IMR-90 (cell line): ENCODE data around the gene TRIM2. TPM values are rescaled to one million over a fixed set of nuclear protein-coding genes. Genes with fewer than 3 reads are reported as not detected.

Experiments
- ATAC-seq: fragments of 200-7000 bp; cut with Tn5 transposase; 2 replicates; pipeline ENCODE4 v1.9.1; 2020; ENCODE audit warnings: low read depth, mild to moderate bottlenecking, moderate library complexity
- BruUV-seq: library from RNA; stranded (reverse); fragments of 400-500 nt; replicated peaks from 2 replicates; lab custom pipeline; 2021; lab: Mats Ljungman, UMichigan
- CTCF ChIA-PET: fragments of 300-600 bp; formaldehyde crosslinking; extraction: SDS; loops from one replicate; lab custom pipeline; 2021; ENCODE audit warnings: antibody characterized with exemption; lab: Yijun Ruan, JAX
- POLR2A ChIA-PET: fragments of 300-600 bp; sonication (Branson Sonifier 250); formaldehyde crosslinking; loops from one replicate; lab custom pipeline; 2022; ENCODE audit warnings: antibody characterized with exemption; ENCODE audit not compliant: unreplicated experiment; lab: Charles Lee
- DNase-seq: peaks from one replicate; pipeline ENCODE4 v3.0.0; 2013
- H2AFZ ChIP-seq: replicated peaks from 2 replicates; pipeline ENCODE3; 2013; ENCODE audit warnings: low read length, mild to moderate bottlenecking; ENCODE audit not compliant: poor library complexity
- H2AK5ac ChIP-seq: 2 replicates; pipeline ENCODE4 v1.6.1; 2013; ENCODE audit warnings: low read depth, low read length, inconsistent platforms
- H2AK9ac ChIP-seq: replicated peaks from 2 replicates; pipeline ENCODE3; 2013; ENCODE audit warnings: mild to moderate bottlenecking, low read depth, low read length, moderate library complexity; ENCODE audit not compliant: poor library complexity
- H2BK120ac ChIP-seq: 2 replicates; pipeline ENCODE4 v1.6.1; 2013; ENCODE audit warnings: low read depth, low read length, inconsistent platforms
- H2BK15ac ChIP-seq: 3 replicates; pipeline ENCODE4 v1.6.1; 2013; ENCODE audit warnings: low read depth, low read length, inconsistent platforms
- H2BK20ac ChIP-seq: 2 replicates; pipeline ENCODE4 v1.6.1; 2013; ENCODE audit warnings: low read depth, mild to moderate bottlenecking, inconsistent platforms, low read length, moderate library complexity
- H2BK5ac ChIP-seq: 2 replicates; pipeline ENCODE4 v1.6.1; 2013; ENCODE audit warnings: mild to moderate bottlenecking, low read depth, low read length, inconsistent platforms; ENCODE audit not compliant: poor library complexity, severe bottlenecking
- H3K14ac ChIP-seq: replicated peaks from 2 replicates; pipeline ENCODE4 v1.6.1; 2013; ENCODE audit warnings: low read depth, low read length, inconsistent platforms
- H3K18ac ChIP-seq: 2 replicates; pipeline ENCODE4 v1.6.1; 2013; ENCODE audit warnings: low read depth, low read length, control low read depth
- H3K23ac ChIP-seq: 2 replicates; pipeline ENCODE4 v1.6.1; 2013; ENCODE audit warnings: low read depth, low read length, inconsistent platforms
- H3K27ac ChIP-seq: 2 replicates; pipeline ENCODE4 v1.5.1; 2013; ENCODE audit warnings: mild to moderate bottlenecking, control low read depth, low read length; ENCODE audit not compliant: insufficient read depth
- H3K27me3 ChIP-seq: 2 replicates; pipeline ENCODE4 v1.6.1; 2013; ENCODE audit warnings: low read length; ENCODE audit not compliant: control insufficient read depth, insufficient read depth
- H3K36me3 ChIP-seq: 2 replicates; pipeline ENCODE4 v1.6.1; 2013; ENCODE audit warnings: low read length, mixed read lengths; ENCODE audit not compliant: control insufficient read depth, insufficient read depth
- H3K4ac ChIP-seq: 2 replicates; pipeline ENCODE4 v1.6.1; 2013; ENCODE audit warnings: low read depth, low read length, inconsistent platforms
- H3K4me1 ChIP-seq: 2 replicates; pipeline ENCODE4 v1.6.1; 2013; ENCODE audit warnings: low read length, mixed read lengths; ENCODE audit not compliant: control insufficient read depth, insufficient read depth
- H3K4me2 ChIP-seq: 2 replicates; pipeline ENCODE4 v1.6.1; 2013; ENCODE audit warnings: low read depth, mild to moderate bottlenecking, control low read depth, low read length, moderate library complexity
- H3K4me3 ChIP-seq: 2 replicates; pipeline ENCODE4 v1.5.1; 2013; ENCODE audit warnings: low read depth, mild to moderate bottlenecking, control low read depth, low read length, moderate library complexity; ENCODE audit not compliant: insufficient read depth
- H3K56ac ChIP-seq: 2 replicates; pipeline ENCODE4 v1.6.1; 2013; ENCODE audit warnings: low read length, inconsistent platforms; ENCODE audit not compliant: insufficient read depth; ENCODE audit errors: extremely low read depth
- H3K79me1 ChIP-seq, 2 experiments: 2 replicates each; pipeline ENCODE4 v1.6.1; 2013; ENCODE audit warnings: low read length in 2 of 2, inconsistent platforms in 1 of 2, low read depth in 1 of 2
- H3K9ac ChIP-seq: 2 replicates; pipeline ENCODE4 v1.6.1; 2013; ENCODE audit warnings: low read depth, low read length, control low read depth
- H3K9me1 ChIP-seq: 2 replicates; pipeline ENCODE4 v1.6.1; 2013; ENCODE audit warnings: low read length, inconsistent platforms; ENCODE audit not compliant: insufficient read depth
- H3K9me3 ChIP-seq: 2 replicates; pipeline ENCODE4 v1.6.1; 2013; ENCODE audit warnings: low read length; ENCODE audit not compliant: control insufficient read depth, insufficient read depth
- H4K20me1 ChIP-seq: 2 replicates; pipeline ENCODE4 v1.6.1; 2013; ENCODE audit warnings: low read length, inconsistent platforms; ENCODE audit not compliant: insufficient read depth
- H4K5ac ChIP-seq: 2 replicates; pipeline ENCODE4 v1.6.1; 2013; ENCODE audit warnings: mild to moderate bottlenecking, low read depth, low read length, control low read depth
- H4K8ac ChIP-seq, 2 experiments: 2 replicates each; pipeline ENCODE4 v1.6.1; 2013; ENCODE audit warnings: low read depth in 2 of 2, low read length in 2 of 2, control low read depth in 1 of 2, inconsistent platforms in 1 of 2
- H4K91ac ChIP-seq: 2 replicates; pipeline ENCODE4 v1.6.1; 2013; ENCODE audit warnings: low read depth, low read length, inconsistent platforms; ENCODE audit not compliant: insufficient read depth
- BHLHE40 ChIP-seq: fragments of 150-350 bp; IDR thresholded peaks from 2 replicates; pipeline ENCODE4 v1.6.1; 2016; ENCODE audit warnings: mild to moderate bottlenecking, low read depth, low read length
- CEBPB ChIP-seq: IDR thresholded peaks from 2 replicates; pipeline ENCODE4 v1.6.1; 2012; ENCODE audit warnings: low read depth, low read length, improper control_type of control experiment
- CHD1 ChIP-seq: IDR thresholded peaks from 2 replicates; pipeline ENCODE4 v1.6.1; 2012; ENCODE audit warnings: low read depth, low read length, improper control_type of control experiment
- FOS ChIP-seq: fragments of 150-350 bp; IDR thresholded peaks from 2 replicates; pipeline ENCODE4 v1.6.1; 2016; ENCODE audit warnings: low read depth, low read length
- MAFK ChIP-seq: IDR thresholded peaks from 2 replicates; pipeline ENCODE4 v1.6.1; 2012; ENCODE audit warnings: low read depth, low read length, improper control_type of control experiment
- MAZ ChIP-seq: IDR thresholded peaks from 2 replicates; pipeline ENCODE4 v1.6.1; 2012; ENCODE audit warnings: low read depth, mild to moderate bottlenecking, low read length, improper control_type of control experiment, moderate library complexity, borderline replicate concordance
- MXI1 ChIP-seq: IDR thresholded peaks from 2 replicates; pipeline ENCODE4 v1.6.1; 2012; ENCODE audit warnings: low read depth, mild to moderate bottlenecking, low read length, moderate library complexity, borderline replicate concordance
- NFE2L2 ChIP-seq: fragments of 150-350 bp; IDR thresholded peaks from 2 replicates; pipeline ENCODE4 v1.6.1; 2016; ENCODE audit warnings: low read depth, mild to moderate bottlenecking, low read length
- POLR2A ChIP-seq: IDR thresholded peaks from 2 replicates; pipeline ENCODE4 v1.6.1; 2012; ENCODE audit warnings: mild to moderate bottlenecking, low read depth, low read length
- RAD21 ChIP-seq: IDR thresholded peaks from 2 replicates; pipeline ENCODE4 v1.6.1; 2012; ENCODE audit warnings: low read length, improper control_type of control experiment
- RCOR1 ChIP-seq: IDR thresholded peaks from 2 replicates; pipeline ENCODE4 v1.6.1; 2012; ENCODE audit warnings: mild to moderate bottlenecking, low read length, improper control_type of control experiment; ENCODE audit not compliant: insufficient replicate concordance
- RFX5 ChIP-seq: IDR thresholded peaks from 2 replicates; pipeline ENCODE4 v1.8.0; 2012; ENCODE audit warnings: low read depth, mild to moderate bottlenecking, low read length, moderate library complexity
- SMC3 ChIP-seq: fragments of 150-350 bp; IDR thresholded peaks from 2 replicates; pipeline ENCODE4 v1.6.1; 2016; ENCODE audit warnings: low read depth, mild to moderate bottlenecking, antibody characterized with exemption, low read length, moderate library complexity
- WGBS, 2 experiments: methylation state at CpG; one replicate each; pipeline versions ENCODE4 v1.1.5 to v1.1.7; 2013; ENCODE audit warnings: missing lambda C conversion rate in 2 of 2; ENCODE audit not compliant: insufficient read length in 1 of 2; ENCODE audit errors: extremely low coverage in 2 of 2; 5-methylcytosine and 5-hydroxymethylcytosine counted together
- dilution Hi-C: fragments of 300-500 bp; cut with HindIII; formaldehyde crosslinking; loops from one replicate; pipeline ENCODE4 v1.14.3; 2018; ENCODE audit warnings: low sequenced_read_pairs; ENCODE audit not compliant: unreplicated experiment
- in situ Hi-C: fragments of 300-500 bp; cut with MboI; formaldehyde crosslinking; loops from 3 replicates; pipeline ENCODE4 v1.14.3; 2019; ENCODE audit warnings: low sequenced_read_pairs, inconsistent platforms, mixed read lengths
- intact Hi-C: fragments of 100-400 bp; cut with micrococcal nuclease; formaldehyde crosslinking; loops from 2 replicates; pipeline ENCODE4 v1.10.0; 2022
- polyA plus RNA-seq, 3 experiments: library from polyadenylated mRNA; depleted of rRNA; stranded (reverse); fragments of >200 nt; gene quantifications; 2 replicates each; pipeline ENCODE4 v1.2.3, GENCODE V29; 2012; ENCODE audit warnings: low replicate concordance in 1 of 3
- total RNA-seq: library from RNA; depleted of rRNA; stranded (reverse); fragments of >200 nt; gene quantifications from 2 replicates; pipeline ENCODE4 v1.2.3, GENCODE V29; 2012
- TF ChIP-seq, protein P1 (sequence below): conservative IDR thresholded peaks from 2 replicates; pipeline ENCODE4 v1.5.1; 2012; ENCODE audit warnings: mild to moderate bottlenecking, low read depth, low read length, improper control_type of control experiment
- TF ChIP-seq, protein P2 (sequence below): fragments of 150-350 bp; IDR thresholded peaks from 2 replicates; pipeline ENCODE4 v1.6.1; 2016; ENCODE audit warnings: low read depth, mild to moderate bottlenecking, low read length, moderate library complexity, borderline replicate concordance

Gene TRIM2
- total and polyA plus RNA-seq, 2 of the 4 experiments (the other 2 are of a cell fraction), result 16.0 to 64.2 TPM

DNA sequence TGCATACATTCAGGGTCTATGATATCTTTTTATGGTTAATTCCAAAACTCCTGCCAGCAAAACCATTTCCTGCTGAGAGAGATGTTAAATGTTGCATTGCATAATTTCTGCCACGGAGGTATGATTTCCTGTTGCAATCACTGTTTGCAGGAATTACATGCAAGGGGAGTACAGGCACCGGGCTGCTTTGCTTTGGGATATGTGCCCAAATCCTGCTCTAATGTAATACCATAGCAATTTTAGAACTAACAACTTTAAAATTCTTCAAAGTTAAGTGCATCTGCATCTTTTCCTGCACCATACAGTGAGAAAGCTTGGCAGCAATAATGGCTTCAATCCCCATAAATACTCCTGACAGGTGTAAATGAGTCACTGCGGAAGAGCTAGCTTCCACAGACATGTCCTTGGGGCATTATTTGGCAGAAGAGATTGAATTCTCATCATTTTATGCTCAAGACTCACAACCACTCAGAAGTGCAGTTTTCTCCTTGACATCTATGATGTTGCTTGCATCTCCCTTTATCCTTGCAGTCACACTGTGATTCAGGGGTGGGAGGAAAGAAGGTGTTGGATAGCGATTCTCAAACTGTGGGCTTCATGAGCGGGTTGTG is 29.6 kb downstream of the TRIM2 start:
- Histone ChIP-seq H3K27ac (peak overlapping the region; percentile 95), H3K36me3 (peaks cover 2% of the 10 kb centered on the region; the same call in 1 of the 2 replicates), H3K9me1 (peaks cover 18% of the 10 kb centered on the region), H3K4me2 (peak overlapping the region; percentile 77), H2AK9ac (no peak overlapping the region), H2AFZ (no peak overlapping the region), H4K91ac (no peak overlapping the region), H3K56ac (no peak overlapping the region), H4K20me1 (peaks cover 16% of the 10 kb centered on the region; the same call in 1 of the 2 replicates), H3K79me1 (peaks cover 31 to 70% of the 10 kb centered on the region in 2 experiments), H3K18ac (0 out of 2 replicates have a peak overlapping the region, but pooled peaks have one; percentile 4), H3K4me3 (no peak overlapping the region), H3K27me3 (no peaks in the 10 kb centered on the region), H3K4ac (peak overlapping the region; percentile 5; the same call in 1 of the 2 replicates), H2BK120ac (peak overlapping the region; percentile 5; the same call in 1 of the 2 replicates), H3K9me3 (no peaks in the 10 kb centered on the region), H2BK20ac (peak overlapping the region; percentile 95; the same call in 1 of the 2 replicates), H2BK5ac (peak overlapping the region; percentile 88), H2BK15ac (no peak overlapping the region), H3K23ac (no peak overlapping the region; the same call in 1 of the 2 replicates), H3K9ac (no peak overlapping the region), H2AK5ac (no peak overlapping the region), H4K5ac (no peak overlapping the region), H3K14ac (no peak overlapping the region), H3K4me1 (peaks cover 14% of the 10 kb centered on the region), H4K8ac (peak overlapping the region; percentile 49 to 88; a peak in 1 of 4 replicates)
- dilution Hi-C loops, result no loop called here
- intact Hi-C loops, result loop anchor here (1.0 kb wide), 1 partner anchor 12 kb away; no protein-coding TSS in a partner anchor
- ChIA-PET CTCF (no interaction called here), POLR2A (no interaction called here)
- ATAC-seq (peak; percentile 77), DNase-seq (peak; percentile 93)
- no CpG with 5 or more reads among the region's 5 CpGs for WGBS, 2 experiments
- BruUV-seq, result no TSS peak
- in situ Hi-C loops, result no loop called here
- TF ChIP-seq RAD21, result no peak
- peak; percentile 98 for TF ChIP-seq CEBPB
- TF ChIP-seq MAFK, result no peak
- TF ChIP-seq, protein P1, sequence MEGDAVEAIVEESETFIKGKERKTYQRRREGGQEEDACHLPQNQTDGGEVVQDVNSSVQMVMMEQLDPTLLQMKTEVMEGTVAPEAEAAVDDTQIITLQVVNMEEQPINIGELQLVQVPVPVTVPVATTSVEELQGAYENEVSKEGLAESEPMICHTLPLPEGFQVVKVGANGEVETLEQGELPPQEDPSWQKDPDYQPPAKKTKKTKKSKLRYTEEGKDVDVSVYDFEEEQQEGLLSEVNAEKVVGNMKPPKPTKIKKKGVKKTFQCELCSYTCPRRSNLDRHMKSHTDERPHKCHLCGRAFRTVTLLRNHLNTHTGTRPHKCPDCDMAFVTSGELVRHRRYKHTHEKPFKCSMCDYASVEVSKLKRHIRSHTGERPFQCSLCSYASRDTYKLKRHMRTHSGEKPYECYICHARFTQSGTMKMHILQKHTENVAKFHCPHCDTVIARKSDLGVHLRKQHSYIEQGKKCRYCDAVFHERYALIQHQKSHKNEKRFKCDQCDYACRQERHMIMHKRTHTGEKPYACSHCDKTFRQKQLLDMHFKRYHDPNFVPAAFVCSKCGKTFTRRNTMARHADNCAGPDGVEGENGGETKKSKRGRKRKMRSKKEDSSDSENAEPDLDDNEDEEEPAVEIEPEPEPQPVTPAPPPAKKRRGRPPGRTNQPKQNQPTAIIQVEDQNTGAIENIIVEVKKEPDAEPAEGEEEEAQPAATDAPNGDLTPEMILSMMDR, result no peak
- no peak for TF ChIP-seq BHLHE40
- no peak for TF ChIP-seq SMC3
- TF ChIP-seq, protein P2, sequence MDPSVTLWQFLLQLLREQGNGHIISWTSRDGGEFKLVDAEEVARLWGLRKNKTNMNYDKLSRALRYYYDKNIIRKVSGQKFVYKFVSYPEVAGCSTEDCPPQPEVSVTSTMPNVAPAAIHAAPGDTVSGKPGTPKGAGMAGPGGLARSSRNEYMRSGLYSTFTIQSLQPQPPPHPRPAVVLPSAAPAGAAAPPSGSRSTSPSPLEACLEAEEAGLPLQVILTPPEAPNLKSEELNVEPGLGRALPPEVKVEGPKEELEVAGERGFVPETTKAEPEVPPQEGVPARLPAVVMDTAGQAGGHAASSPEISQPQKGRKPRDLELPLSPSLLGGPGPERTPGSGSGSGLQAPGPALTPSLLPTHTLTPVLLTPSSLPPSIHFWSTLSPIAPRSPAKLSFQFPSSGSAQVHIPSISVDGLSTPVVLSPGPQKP, result no peak
- no peak for TF ChIP-seq MAZ
- TF ChIP-seq NFE2L2, result no peak
- no peak for TF ChIP-seq RFX5
- no peak for TF ChIP-seq CHD1
- no peak for TF ChIP-seq POLR2A
- peak; percentile 89 for TF ChIP-seq RCOR1
- 0 out of 2 replicates have a peak, but pooled peaks have one; percentile 62 for TF ChIP-seq FOS
- no peak for TF ChIP-seq MXI1
